HepG2 (cell line): Measurements from ENCODE around the gene CENATAC. TPM values are rescaled to one million over a fixed set of nuclear protein-coding genes. Genes with fewer than 3 reads are reported as not detected.
A peak's percentile ranks its signal among the peaks of the same experiment; 100 is the strongest.

ENCODE experiments used
- ATF6 ChIP-seq: sonication (generic); formaldehyde crosslinking; conservative IDR thresholded peaks from 2 replicates; pipeline ENCODE4 v1.4.0; 2020; ENCODE audit warnings: missing genetic modification reagents
- FOXK2 ChIP-seq: fragments of 450-650 bp; IDR thresholded peaks from 2 replicates; pipeline ENCODE4 v1.6.1; 2016
- GATAD2A ChIP-seq: IDR thresholded peaks from 2 replicates; pipeline ENCODE4 v1.6.1; 2016
- IKZF1 ChIP-seq: fragments of 450-650 bp; IDR thresholded peaks from 2 replicates; pipeline ENCODE4 v1.7.1; 2016
- JUNB ChIP-seq: sonication (generic); formaldehyde crosslinking; IDR thresholded peaks from 2 replicates; pipeline ENCODE4 v1.8.0; 2022; ENCODE audit warnings: missing genetic modification reagents, mild to moderate bottlenecking, borderline replicate concordance
- PAX8 ChIP-seq: sonication (generic); formaldehyde crosslinking; IDR thresholded peaks from 2 replicates; pipeline ENCODE4 v1.8.0; 2022; ENCODE audit warnings: mild to moderate bottlenecking, missing genetic modification reagents, borderline replicate concordance
- PHF5A ChIP-seq: IDR thresholded peaks from one replicate; pipeline ENCODE4 v1.6.1; 2018; ENCODE audit warnings: low read depth, missing genetic modification reagents; ENCODE audit not compliant: unreplicated experiment
- RBFOX2 ChIP-seq: fragments of 200-400 bp; formaldehyde crosslinking; IDR thresholded peaks from 2 replicates; pipeline ENCODE4 v1.6.1; 2017; ENCODE audit warnings: low read depth, mild to moderate bottlenecking, low read length
- REL ChIP-seq: sonication (generic); formaldehyde crosslinking; conservative IDR thresholded peaks from 2 replicates; pipeline ENCODE4 v1.8.0; 2022; ENCODE audit warnings: mild to moderate bottlenecking, missing genetic modification reagents, moderate library complexity
- SMC3 ChIP-seq: IDR thresholded peaks from 2 replicates; pipeline ENCODE4 v1.6.1; 2011; ENCODE audit warnings: low read length, improper control_type of control experiment
- SOX6 ChIP-seq, 2 experiments: fragments of 450-650 bp in 1 of 2; sonication (generic) in 1 of 2; formaldehyde crosslinking in 1 of 2; IDR thresholded peaks; 2 replicates each; pipeline versions ENCODE4 v1.4.0 to v1.6.1; 2017 to 2020; ENCODE audit warnings: antibody characterized with exemption in 1 of 2, mild to moderate bottlenecking in 1 of 2, missing genetic modification reagents in 1 of 2
- TEAD3 ChIP-seq: optimal IDR thresholded peaks from 2 replicates; pipeline ENCODE3; 2016; ENCODE audit warnings: borderline replicate concordance
- ZNF263 ChIP-seq: sonication (generic); formaldehyde crosslinking; IDR thresholded peaks from 2 replicates; pipeline ENCODE4 v1.4.0; 2020; ENCODE audit warnings: missing genetic modification reagents
- ZNF296 ChIP-seq: sonication (generic); formaldehyde crosslinking; conservative IDR thresholded peaks from 2 replicates; pipeline ENCODE4 v1.5.0; 2020; ENCODE audit warnings: mild to moderate bottlenecking, missing genetic modification reagents
- ZNF317 ChIP-seq: sonication (generic); formaldehyde crosslinking; IDR thresholded peaks from 2 replicates; pipeline ENCODE4 v1.5.0; 2020; ENCODE audit warnings: mild to moderate bottlenecking, missing genetic modification reagents
- polyA plus RNA-seq, 8 experiments: library from polyadenylated mRNA; depleted of rRNA in 3 of 8; stranded (reverse) in 7 of 8; unstranded in 1 of 8; fragments of >200 nt; fragmentation: Illumina TruSeq in 4 of 8; extraction: Trizol in 4 of 8; gene quantifications; 2 replicates each; pipeline versions ENCODE4 v1.2.1 to v1.2.3, GENCODE V29; 2011 to 2016; ENCODE audit warnings: low read depth in 4 of 8, missing spikeins in 1 of 8, mixed read lengths in 1 of 8; ENCODE audit not compliant: insufficient read depth in 1 of 8
- total RNA-seq, 5 experiments: library from RNA; depleted of rRNA; stranded (reverse); fragments of >200 nt; fragmentation: Illumina TruSeq; extraction: Trizol; gene quantifications; 2 replicates each; pipeline ENCODE4 v1.2.3, GENCODE V29; 2016; ENCODE audit warnings: low read depth in 1 of 5
- TF ChIP-seq, protein P1 (sequence below): sonication (generic); formaldehyde crosslinking; IDR thresholded peaks from 2 replicates; pipeline ENCODE4 v1.8.1; 2023; ENCODE audit warnings: mild to moderate bottlenecking, missing genetic modification reagents
- TF ChIP-seq, protein P2 (sequence below), 2 experiments: fragments of 450-650 bp in 1 of 2; sonication (generic) in 1 of 2; formaldehyde crosslinking; IDR thresholded peaks; 2 replicates each; pipeline versions ENCODE4 v1.5.0 to v1.8.0; 2020 to 2022; ENCODE audit warnings: mild to moderate bottlenecking in 1 of 2, missing genetic modification reagents in 1 of 2
- TF ChIP-seq, protein P3 (sequence below): sonication (generic); formaldehyde crosslinking; IDR thresholded peaks from 2 replicates; pipeline ENCODE4 v1.4.0; 2020; ENCODE audit warnings: missing genetic modification reagents
- TF ChIP-seq, protein P4 (sequence below): sonication (generic); formaldehyde crosslinking; IDR thresholded peaks from 2 replicates; pipeline ENCODE4 v1.5.1; 2020; ENCODE audit warnings: mild to moderate bottlenecking, missing genetic modification reagents, moderate library complexity

Gene CENATAC
- total and polyA plus RNA-seq, 2 of the 13 experiments (the other 11 are each of a cell fraction or from before 2014, with no cell fraction given) = 21.7 to 25.0 TPM

DNA sequence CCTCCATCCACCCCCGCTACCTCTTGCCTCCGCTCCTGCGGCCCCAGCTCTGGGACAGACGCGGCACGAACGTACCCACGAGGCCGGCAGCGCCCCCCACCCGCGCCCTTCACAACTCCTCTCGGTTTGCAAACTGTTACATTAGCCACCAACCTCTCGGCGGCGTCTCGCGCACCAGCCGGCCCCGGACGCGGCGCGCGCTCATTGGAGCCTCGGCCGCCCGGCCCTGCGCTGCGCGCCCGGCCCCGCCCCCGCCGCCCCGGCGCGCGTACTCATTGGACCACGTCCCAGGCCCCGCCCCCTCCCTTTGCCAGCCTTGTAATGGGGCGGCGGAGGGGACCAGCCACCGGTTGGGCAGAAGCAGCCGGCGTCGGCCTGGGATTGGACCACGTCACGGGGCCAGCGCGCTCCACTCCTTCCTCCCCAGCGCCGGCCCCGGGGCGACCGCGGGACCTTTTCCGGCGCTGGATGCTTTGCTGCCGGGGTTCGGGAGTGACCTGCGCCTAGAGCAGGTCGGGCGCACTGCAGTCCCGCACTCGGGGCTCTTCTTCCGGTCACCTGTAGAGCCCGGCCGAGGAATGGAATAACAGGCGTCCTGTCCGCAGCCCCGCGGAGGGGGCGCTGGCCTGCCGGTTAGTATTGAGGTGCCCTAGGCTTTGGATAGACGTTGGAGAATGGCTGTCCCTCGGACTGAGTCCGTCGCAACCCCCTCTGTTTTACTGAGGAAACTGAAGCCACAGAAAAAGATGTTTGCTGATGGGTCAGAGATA lies 59.2 kb downstream of the CENATAC start, which contains the start of gene HYOU1 (continued):
- TF ChIP-seq PHF5A (no peak), RBFOX2 (peak; percentile 95), ZNF263 (CRISPR knock-in tag) (peak; percentile 51; the same call in 1 of the 2 replicates), ZNF296 (CRISPR knock-in tag) (no peak), PAX8 (CRISPR knock-in tag) (no peak), SMC3 (no peak), JUNB (CRISPR knock-in tag) (no peak), SOX6 (IDR thresholded peaks at IDR 0.05) (no peak), SOX6 (CRISPR knock-in tag; IDR thresholded peaks at IDR 0.05) (peak; percentile 43; the same call in 1 of the 2 replicates), REL (CRISPR knock-in tag) (no peak), FOXK2 (peak; percentile 35; the same call in 1 of the 2 replicates), ZNF317 (peak; percentile 43; the same call in 1 of the 2 replicates), ATF6 (CRISPR knock-in tag) (no peak), TEAD3 (CRISPR knock-in tag) (no peak), GATAD2A (peak; percentile 59), IKZF1 (no peak)
- TF ChIP-seq, protein P1, sequence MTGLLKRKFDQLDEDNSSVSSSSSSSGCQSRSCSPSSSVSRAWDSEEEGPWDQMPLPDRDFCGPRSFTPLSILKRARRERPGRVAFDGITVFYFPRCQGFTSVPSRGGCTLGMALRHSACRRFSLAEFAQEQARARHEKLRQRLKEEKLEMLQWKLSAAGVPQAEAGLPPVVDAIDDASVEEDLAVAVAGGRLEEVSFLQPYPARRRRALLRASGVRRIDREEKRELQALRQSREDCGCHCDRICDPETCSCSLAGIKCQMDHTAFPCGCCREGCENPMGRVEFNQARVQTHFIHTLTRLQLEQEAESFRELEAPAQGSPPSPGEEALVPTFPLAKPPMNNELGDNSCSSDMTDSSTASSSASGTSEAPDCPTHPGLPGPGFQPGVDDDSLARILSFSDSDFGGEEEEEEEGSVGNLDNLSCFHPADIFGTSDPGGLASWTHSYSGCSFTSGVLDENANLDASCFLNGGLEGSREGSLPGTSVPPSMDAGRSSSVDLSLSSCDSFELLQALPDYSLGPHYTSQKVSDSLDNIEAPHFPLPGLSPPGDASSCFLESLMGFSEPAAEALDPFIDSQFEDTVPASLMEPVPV (CRISPR knock-in tag) = peak; percentile 79; the same call in 1 of the 2 replicates
- TF ChIP-seq, protein P2, sequence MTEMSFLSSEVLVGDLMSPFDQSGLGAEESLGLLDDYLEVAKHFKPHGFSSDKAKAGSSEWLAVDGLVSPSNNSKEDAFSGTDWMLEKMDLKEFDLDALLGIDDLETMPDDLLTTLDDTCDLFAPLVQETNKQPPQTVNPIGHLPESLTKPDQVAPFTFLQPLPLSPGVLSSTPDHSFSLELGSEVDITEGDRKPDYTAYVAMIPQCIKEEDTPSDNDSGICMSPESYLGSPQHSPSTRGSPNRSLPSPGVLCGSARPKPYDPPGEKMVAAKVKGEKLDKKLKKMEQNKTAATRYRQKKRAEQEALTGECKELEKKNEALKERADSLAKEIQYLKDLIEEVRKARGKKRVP (CRISPR knock-in tag; IDR thresholded peaks at IDR 0.05) = peak in 1 of 2 experiments; percentile 58; a peak in 1 of 4 replicates
- TF ChIP-seq, protein P3, sequence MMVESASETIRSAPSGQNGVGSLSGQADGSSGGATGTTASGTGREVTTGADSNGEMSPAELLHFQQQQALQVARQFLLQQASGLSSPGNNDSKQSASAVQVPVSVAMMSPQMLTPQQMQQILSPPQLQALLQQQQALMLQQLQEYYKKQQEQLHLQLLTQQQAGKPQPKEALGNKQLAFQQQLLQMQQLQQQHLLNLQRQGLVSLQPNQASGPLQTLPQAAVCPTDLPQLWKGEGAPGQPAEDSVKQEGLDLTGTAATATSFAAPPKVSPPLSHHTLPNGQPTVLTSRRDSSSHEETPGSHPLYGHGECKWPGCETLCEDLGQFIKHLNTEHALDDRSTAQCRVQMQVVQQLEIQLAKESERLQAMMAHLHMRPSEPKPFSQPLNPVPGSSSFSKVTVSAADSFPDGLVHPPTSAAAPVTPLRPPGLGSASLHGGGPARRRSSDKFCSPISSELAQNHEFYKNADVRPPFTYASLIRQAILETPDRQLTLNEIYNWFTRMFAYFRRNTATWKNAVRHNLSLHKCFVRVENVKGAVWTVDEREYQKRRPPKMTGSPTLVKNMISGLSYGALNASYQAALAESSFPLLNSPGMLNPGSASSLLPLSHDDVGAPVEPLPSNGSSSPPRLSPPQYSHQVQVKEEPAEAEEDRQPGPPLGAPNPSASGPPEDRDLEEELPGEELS (CRISPR knock-in tag) = no peak
- TF ChIP-seq, protein P4, sequence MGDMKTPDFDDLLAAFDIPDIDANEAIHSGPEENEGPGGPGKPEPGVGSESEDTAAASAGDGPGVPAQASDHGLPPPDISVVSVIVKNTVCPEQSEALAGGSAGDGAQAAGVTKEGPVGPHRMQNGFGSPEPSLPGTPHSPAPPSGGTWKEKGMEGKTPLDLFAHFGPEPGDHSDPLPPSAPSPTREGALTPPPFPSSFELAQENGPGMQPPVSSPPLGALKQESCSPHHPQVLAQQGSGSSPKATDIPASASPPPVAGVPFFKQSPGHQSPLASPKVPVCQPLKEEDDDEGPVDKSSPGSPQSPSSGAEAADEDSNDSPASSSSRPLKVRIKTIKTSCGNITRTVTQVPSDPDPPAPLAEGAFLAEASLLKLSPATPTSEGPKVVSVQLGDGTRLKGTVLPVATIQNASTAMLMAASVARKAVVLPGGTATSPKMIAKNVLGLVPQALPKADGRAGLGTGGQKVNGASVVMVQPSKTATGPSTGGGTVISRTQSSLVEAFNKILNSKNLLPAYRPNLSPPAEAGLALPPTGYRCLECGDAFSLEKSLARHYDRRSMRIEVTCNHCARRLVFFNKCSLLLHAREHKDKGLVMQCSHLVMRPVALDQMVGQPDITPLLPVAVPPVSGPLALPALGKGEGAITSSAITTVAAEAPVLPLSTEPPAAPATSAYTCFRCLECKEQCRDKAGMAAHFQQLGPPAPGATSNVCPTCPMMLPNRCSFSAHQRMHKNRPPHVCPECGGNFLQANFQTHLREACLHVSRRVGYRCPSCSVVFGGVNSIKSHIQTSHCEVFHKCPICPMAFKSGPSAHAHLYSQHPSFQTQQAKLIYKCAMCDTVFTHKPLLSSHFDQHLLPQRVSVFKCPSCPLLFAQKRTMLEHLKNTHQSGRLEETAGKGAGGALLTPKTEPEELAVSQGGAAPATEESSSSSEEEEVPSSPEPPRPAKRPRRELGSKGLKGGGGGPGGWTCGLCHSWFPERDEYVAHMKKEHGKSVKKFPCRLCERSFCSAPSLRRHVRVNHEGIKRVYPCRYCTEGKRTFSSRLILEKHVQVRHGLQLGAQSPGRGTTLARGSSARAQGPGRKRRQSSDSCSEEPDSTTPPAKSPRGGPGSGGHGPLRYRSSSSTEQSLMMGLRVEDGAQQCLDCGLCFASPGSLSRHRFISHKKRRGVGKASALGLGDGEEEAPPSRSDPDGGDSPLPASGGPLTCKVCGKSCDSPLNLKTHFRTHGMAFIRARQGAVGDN = peak; percentile 78
